Esophagus squamous epithelium (tissue), 4 donors: ENCODE measurements around the gene MEIS1.

Experiments used
- CTCF ChIP-seq, 6 experiments: fragments of 450-650 bp in 4 of 6; fragments of 200-600 bp in 2 of 6; sonication (generic) in 2 of 6; IDR thresholded peaks; one replicate each; pipeline ENCODE4 v1.5.1; 2016 to 2019; ENCODE audit warnings: antibody characterized with exemption in 6 of 6, mild to moderate bottlenecking in 4 of 6, moderate library complexity in 4 of 6
- POLR2A ChIP-seq, 4 donors: fragments of 450-650 bp; IDR thresholded peaks; one replicate each; pipeline ENCODE4 v1.6.1; 2017; ENCODE audit warnings: antibody characterized with exemption in 4 of 4, mild to moderate bottlenecking in 4 of 4, moderate library complexity in 3 of 4

DNA sequence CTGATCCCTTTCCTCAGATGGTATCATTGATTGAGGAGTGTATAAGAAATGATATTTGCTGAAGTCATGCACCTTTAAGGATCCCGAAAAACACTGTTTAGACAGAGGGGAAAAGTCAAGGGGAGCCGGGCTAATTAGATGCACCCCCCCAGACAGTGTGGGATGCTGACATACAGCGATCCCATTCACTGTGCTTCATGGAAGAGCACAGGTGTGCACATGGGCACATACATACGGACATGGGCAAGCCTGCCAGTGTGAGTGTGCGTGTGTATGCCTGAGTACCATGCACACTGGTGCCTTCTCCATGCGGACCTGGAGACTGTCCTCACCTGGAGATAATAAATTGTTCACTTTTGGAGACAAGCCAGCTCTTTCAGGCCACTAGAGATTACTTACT is 22.6 kb downstream of the MEIS1 start:
- TF ChIP-seq CTCF (IDR thresholded peaks at IDR 0.05): no peak
- no peak for TF ChIP-seq POLR2A (IDR thresholded peaks at IDR 0.05)
